Anterior cingulate cortex (tissue), 58 donors: ENCODE results near the gene RPS6KA2.

ENCODE experiments used
- DNase-seq, 58 donors: peaks; one replicate each; lab custom pipeline; 2025; lab: John Stamatoyannopoulos, UW

RPS6KA2 gene

GRCh38 chr6:166418691-166419143, 208.3 kb downstream of the RPS6KA2 start:
- no peak for DNase-seq

DNA sequence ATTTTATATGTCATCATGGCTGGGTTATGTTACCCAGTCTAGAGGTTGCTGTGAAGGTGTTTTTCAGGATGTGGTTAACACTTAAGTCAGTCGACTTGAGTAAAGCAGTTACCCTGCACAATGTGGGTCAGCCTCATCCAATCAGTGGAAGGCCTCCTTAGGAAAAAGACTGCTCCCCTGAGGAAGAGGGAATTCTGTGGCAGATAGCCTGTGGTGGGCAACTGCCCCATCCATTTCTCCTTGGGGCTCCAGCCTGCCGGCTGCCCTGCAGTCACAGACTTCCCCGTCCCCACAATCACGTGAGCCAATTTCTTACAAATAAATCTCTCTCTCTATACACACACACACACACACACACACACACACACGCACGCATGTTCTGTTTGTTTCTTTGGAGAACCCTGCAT, 209.8 kb downstream of the RPS6KA2 start:
- DNase-seq = no peak

GRCh38 chr6:166415833-166416347, 211.2 kb downstream of the RPS6KA2 start:
- no peak for DNase-seq

DNA sequence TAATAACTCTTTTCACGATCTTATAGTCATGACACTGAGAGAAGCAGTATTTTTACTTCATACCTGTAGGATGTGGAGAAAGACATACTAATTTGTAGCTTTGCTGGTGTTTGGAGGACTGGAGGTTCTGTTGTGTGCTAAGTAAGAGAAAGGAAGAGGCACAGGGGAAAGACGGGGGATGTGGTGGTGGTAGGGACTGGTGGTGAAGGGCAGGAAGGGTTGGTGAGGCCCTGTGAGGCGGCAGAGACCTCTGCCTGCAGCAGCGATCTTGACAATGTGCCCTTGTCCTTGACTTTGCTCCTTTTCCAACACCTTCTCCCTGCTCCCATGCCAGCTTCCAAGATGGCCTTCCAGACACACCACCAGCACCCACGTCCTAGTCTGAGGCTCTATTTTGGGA, 211.7 kb downstream of the RPS6KA2 start:
- no peak for DNase-seq

- DNase-seq = no peak
These were observed 213.5 kb downstream of the RPS6KA2 start for GRCh38 chr6:166413491-166413951.

DNA sequence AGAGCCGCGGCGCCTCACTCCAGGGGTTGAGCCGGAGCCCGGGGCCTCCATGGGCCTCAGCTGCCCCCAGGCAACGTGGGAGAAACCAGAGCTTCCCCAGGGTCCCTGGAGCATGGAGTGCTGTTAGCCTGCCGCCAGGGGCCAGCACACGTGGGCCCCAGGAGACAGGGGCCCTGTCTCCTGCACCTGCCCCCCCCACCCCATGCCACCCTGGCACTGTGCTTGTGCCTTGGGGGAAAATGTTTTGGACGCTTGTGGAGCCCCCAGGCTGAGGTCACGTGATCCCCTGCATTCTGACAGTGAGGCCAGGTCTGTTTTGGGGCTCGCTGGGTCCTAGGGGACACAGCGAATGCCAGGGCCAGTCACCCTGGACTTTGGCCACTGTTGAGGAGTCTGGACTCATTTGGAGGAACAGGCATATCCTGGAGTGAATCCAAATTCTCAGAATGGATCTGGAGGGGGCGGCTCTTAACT, 214.1 kb downstream of the RPS6KA2 start:
- no peak for DNase-seq

GRCh38 chr6:166412156-166412910, 214.7 kb downstream of the RPS6KA2 start:
- no peak for DNase-seq

GRCh38 chr6:166411721-166412151, 215.3 kb downstream of the RPS6KA2 start:
- no peak for DNase-seq

DNA sequence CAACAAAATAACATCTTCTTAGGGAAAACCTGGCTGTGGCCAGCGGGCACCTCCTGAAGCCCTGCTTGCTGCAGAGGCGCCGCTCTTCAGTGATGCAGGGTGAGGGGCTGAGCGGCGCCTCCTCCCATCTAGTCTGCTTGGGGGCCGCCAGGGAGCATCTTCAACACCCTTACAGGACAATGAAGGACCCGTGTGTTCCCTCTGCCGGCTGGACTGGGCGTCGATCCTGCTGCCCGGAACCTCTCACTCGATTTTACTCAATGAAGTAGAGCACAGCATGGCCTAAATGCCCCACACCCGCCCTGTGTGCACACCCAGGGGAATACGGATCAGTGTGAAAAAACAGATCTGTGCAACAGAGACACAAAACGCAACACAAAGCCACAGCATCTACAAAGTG, 215.8 kb downstream of the RPS6KA2 start:
- no peak for DNase-seq

DNA sequence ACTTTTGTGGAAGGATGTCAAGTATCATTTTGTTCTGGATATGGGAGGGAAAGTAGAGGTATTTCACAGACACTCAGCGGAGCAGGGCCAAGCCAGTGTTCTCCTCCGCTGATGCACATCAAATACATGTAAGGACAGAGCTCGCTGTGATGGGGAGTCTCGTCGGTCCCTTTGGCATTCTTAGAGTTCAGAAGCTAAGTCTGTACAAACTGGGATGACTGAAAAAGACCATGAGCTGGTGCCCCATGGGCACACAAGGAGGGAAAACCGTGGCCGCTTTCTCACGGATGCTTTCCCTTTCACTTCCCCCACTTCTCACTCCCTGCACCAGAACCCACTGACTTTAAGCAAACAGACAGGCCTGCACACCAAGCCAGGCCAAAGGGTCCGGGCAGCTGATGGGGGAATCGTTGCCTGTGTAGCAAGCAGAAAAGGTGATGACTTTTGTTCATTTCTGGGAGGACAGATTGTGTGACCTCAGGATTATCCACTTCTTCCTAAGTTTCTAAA, 216.6 kb downstream of the RPS6KA2 start:
- DNase-seq = no peak

GRCh38 chr6:166408936-166409755, 217.9 kb downstream of the RPS6KA2 start:
- DNase-seq = no peak

DNA sequence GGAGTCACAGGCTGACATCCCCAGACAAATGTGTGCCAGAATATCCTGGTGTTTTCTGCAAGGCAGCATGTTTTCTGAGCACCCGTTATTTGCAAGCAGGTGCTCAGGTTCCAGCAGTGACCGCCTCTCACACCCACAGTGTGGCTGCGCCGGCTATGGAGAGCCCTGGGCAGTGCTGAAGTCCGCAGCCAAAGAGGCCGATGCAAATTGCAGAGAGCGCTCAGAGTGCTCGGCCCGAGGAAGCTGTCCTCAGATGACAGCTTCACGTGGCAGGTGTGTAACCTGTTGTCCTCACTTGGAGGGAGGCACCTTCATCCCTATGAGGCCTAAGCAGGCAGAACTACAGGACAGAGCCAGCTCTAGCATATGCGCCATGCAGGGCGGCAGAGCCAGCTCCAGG, 220.9 kb downstream of the RPS6KA2 start:
- DNase-seq = no peak

DNA sequence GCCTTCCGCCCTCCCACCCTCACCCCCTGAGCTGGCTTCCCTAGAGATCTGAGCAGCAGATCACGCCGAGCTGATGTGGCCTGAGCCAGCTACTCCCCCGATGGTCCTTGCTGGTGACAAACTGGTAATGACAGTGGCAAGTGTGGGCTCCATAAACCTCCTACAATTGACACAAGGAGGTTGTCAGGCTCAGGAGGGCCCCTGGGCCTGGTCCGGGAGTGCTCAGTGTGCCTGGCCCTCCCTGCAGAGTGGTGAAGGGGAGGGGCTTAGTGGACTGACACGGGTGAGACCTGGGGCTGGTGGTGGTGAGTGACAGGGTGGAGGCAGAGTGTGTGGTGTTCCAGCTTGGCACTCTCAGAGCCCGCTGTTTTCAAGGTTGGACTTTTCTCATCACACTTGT, 221.7 kb downstream of the RPS6KA2 start:
- no peak for DNase-seq

- DNase-seq = no peak
These were observed 224.3 kb downstream of the RPS6KA2 start for GRCh38 chr6:166402582-166403277.

- DNase-seq = peak in 49 of 58 donors; percentile 10 to 79 (median 54)
These were observed 226.3 kb downstream of the RPS6KA2 start for GRCh38 chr6:166400649-166401250.

DNA sequence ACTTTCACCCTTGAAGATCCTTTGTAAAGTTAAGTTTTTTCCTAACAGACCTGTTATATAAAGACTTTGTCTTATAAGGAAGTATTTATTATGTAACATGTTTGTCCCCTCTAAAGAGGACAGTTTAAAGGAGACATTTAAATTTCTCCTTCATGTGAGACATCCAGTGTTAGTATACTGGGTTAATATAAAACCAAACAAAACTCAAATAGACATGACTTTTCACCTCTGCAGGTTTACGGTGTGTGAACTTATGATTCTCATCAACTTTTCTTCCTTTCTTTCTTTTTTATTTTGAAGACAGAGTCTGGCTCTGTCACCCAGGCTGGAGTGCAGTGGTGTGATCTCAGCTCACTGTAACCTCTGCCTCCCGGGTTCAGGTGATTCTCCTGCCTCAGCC, 226.9 kb downstream of the RPS6KA2 start:
- DNase-seq = no peak

DNA sequence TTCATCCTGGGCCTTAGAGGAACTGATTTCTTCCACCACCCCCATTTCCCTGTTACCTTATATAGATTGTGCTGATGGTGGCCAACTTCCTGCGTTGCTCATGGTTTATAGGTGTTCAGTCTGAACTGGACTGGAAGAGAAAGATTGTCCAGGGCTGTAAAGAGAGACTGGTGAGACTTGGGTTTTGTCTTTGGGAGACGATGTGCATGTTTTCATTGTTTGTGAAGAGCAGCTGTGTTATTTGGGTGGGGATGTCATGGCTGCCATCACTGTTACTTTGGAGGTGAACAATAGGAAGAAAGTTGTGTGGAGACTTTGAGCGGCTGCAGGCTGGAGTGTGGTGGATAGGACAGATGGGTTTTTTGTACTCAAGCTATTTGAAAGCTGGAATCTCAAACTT, 228.7 kb downstream of the RPS6KA2 start:
- DNase-seq = no peak

- no peak for DNase-seq
These were observed 229.2 kb downstream of the RPS6KA2 start for GRCh38 chr6:166397849-166398248.

DNA sequence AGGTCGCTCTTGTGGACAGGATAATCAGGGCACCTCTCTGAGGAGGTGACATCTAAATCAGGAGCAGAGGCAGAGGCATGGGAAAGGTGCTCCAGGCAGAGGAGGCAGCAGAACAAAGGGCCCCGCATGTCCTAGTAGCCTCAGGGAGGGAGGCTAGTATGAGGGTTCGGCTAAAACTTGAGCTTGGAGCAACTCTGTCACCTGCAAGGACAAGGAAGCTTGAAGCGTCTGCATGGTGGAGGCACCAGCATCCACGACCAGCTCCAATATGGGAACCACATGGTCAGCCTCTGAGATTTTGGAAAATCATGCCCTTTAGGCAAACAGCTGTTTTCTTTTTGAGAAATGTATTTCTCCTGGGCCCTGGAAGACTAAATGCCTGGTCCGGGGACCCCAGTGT, 231.3 kb downstream of the RPS6KA2 start:
- DNase-seq = no peak

GRCh38 chr6:166395351-166395750, 231.7 kb downstream of the RPS6KA2 start:
- DNase-seq = no peak
